DMS79 treated with DMSO at 0.1 percent for 48 hours (cell line): Measurements from ENCODE around the gene LTV1.
"Not testable (repeated sequence)": the region's sequence is repeated elsewhere in the genome, so short reads cannot be mapped to it uniquely, and the experiment has no call there.

Experiments
- DNase-seq: peaks from one replicate; lab custom pipeline; 2025; lab: John Stamatoyannopoulos, UW

The LTV1 gene

GRCh38 chr6:143843677-143843999 is 500 bp downstream of the LTV1 start:
- no peak for DNase-seq

- no peak for DNase-seq
Measured at GRCh38 chr6:143844006-143844405, 868 bp downstream of the LTV1 start.

GRCh38 chr6:143845033-143845432 is 1.9 kb downstream of the LTV1 start:
- no peak for DNase-seq

GRCh38 chr6:143851706-143852105 is 8.6 kb downstream of the LTV1 start:
- DNase-seq, result not testable (repeated sequence)

- DNase-seq, result not testable (repeated sequence)
Measured at GRCh38 chr6:143855057-143855456, 11.9 kb downstream of the LTV1 start.

- not testable (repeated sequence) for DNase-seq
Measured at GRCh38 chr6:143856762-143857161, 13.6 kb downstream of the LTV1 start.

GRCh38 chr6:143857651-143858050 is 14.5 kb downstream of the LTV1 start:
- DNase-seq, result no peak

- DNase-seq, result no peak
Measured at GRCh38 chr6:143859891-143860660, 16.9 kb downstream of the LTV1 start.

GRCh38 chr6:143863771-143864170 is 20.6 kb downstream of the LTV1 start:
- DNase-seq, result no peak

GRCh38 chr6:143864234-143864633 is 21.1 kb downstream of the LTV1 start, which contains the start of gene ZC2HC1B:
TSS of gene ZC2HC1B (plus strand) at chr6:143864474. CDS start at chr6:143864540, 66 bp downstream.
- no peak for DNase-seq

- no peak for DNase-seq
Measured at GRCh38 chr6:143867236-143867635, 24.1 kb downstream of the LTV1 start.

GRCh38 chr6:143868808-143869207 is 25.7 kb downstream of the LTV1 start:
- not testable (repeated sequence) for DNase-seq

- not testable (repeated sequence) for DNase-seq
Measured at GRCh38 chr6:143871202-143871730, 28.1 kb downstream of the LTV1 start.

- DNase-seq, result no peak
Measured at GRCh38 chr6:143872201-143872600, 29.1 kb downstream of the LTV1 start.

GRCh38 chr6:143873600-143873999 is 30.5 kb downstream of the LTV1 start:
- DNase-seq, result not testable (repeated sequence)

GRCh38 chr6:143874503-143874902 is 31.4 kb downstream of the LTV1 start:
- not testable (repeated sequence) for DNase-seq

- DNase-seq, result no peak
Measured at GRCh38 chr6:143877584-143878271, 34.6 kb downstream of the LTV1 start.

- no peak for DNase-seq
Measured at GRCh38 chr6:143878272-143878760, 35.2 kb downstream of the LTV1 start.

- no peak for DNase-seq
Measured at GRCh38 chr6:143880412-143880811, 37.3 kb downstream of the LTV1 start.

GRCh38 chr6:143882401-143882930 is 39.3 kb downstream of the LTV1 start:
- no peak for DNase-seq

- no peak for DNase-seq
Measured at GRCh38 chr6:143884216-143884900, 41.2 kb downstream of the LTV1 start.

- no peak for DNase-seq
Measured at GRCh38 chr6:143885116-143885515, 42.0 kb downstream of the LTV1 start.
